ENCODE results near the gene IGFBPL1.

- TF ChIP-seq, protein P1, sequence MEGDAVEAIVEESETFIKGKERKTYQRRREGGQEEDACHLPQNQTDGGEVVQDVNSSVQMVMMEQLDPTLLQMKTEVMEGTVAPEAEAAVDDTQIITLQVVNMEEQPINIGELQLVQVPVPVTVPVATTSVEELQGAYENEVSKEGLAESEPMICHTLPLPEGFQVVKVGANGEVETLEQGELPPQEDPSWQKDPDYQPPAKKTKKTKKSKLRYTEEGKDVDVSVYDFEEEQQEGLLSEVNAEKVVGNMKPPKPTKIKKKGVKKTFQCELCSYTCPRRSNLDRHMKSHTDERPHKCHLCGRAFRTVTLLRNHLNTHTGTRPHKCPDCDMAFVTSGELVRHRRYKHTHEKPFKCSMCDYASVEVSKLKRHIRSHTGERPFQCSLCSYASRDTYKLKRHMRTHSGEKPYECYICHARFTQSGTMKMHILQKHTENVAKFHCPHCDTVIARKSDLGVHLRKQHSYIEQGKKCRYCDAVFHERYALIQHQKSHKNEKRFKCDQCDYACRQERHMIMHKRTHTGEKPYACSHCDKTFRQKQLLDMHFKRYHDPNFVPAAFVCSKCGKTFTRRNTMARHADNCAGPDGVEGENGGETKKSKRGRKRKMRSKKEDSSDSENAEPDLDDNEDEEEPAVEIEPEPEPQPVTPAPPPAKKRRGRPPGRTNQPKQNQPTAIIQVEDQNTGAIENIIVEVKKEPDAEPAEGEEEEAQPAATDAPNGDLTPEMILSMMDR (IDR thresholded peaks at IDR 0.05; ENCODE audit: low read depth, low read length, missing input control), result no peak
- TF ChIP-seq REST (IDR thresholded peaks at IDR 0.05) (no peak), TAF1 (conservative IDR thresholded peaks at IDR 0.05) (no peak), JUND (IDR thresholded peaks at IDR 0.05) (no peak), RAD21 (IDR thresholded peaks at IDR 0.05) (no peak), SP1 (IDR thresholded peaks at IDR 0.05) (no peak), EGR1 (IDR thresholded peaks at IDR 0.05; ENCODE audit: low read depth in 2 of 2) (no peak), FOXA1 (IDR thresholded peaks at IDR 0.05) (no peak), RXRA (IDR thresholded peaks at IDR 0.05) (no peak), HNF4A (conservative IDR thresholded peaks at IDR 0.05) (no peak), GABPA (IDR thresholded peaks at IDR 0.05 in 1 of 2, conservative IDR thresholded peaks at IDR 0.05 in 1 of 2) (no peak)
- TF ChIP-seq, protein P2, sequence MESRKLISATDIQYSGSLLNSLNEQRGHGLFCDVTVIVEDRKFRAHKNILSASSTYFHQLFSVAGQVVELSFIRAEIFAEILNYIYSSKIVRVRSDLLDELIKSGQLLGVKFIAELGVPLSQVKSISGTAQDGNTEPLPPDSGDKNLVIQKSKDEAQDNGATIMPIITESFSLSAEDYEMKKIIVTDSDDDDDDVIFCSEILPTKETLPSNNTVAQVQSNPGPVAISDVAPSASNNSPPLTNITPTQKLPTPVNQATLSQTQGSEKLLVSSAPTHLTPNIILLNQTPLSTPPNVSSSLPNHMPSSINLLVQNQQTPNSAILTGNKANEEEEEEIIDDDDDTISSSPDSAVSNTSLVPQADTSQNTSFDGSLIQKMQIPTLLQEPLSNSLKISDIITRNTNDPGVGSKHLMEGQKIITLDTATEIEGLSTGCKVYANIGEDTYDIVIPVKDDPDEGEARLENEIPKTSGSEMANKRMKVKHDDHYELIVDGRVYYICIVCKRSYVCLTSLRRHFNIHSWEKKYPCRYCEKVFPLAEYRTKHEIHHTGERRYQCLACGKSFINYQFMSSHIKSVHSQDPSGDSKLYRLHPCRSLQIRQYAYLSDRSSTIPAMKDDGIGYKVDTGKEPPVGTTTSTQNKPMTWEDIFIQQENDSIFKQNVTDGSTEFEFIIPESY (IDR thresholded peaks at IDR 0.05), result no peak
- TF ChIP-seq, protein P3, sequence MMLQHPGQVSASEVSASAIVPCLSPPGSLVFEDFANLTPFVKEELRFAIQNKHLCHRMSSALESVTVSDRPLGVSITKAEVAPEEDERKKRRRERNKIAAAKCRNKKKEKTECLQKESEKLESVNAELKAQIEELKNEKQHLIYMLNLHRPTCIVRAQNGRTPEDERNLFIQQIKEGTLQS (IDR thresholded peaks at IDR 0.05), result no peak
Observed at GRCh38 chr9:38423973-38424843, at the start of gene IGFBPL1.

Data from liver (tissue), 3 donors.